Coronary artery (tissue), 2 donors: ENCODE results near the gene ZCCHC18.
"Not testable (repeated sequence)": the region's sequence is repeated elsewhere in the genome, so short reads cannot be mapped to it uniquely, and the experiment has no call there.

Experiments used
- DNase-seq: peaks from one replicate; pipeline ENCODE4 v3.0.0-alpha.2; 2017; ENCODE audit warnings: low spot score
- H3K27ac ChIP-seq, 2 donors: fragments of 200-600 bp; sonication (generic); one replicate each; pipeline ENCODE4 v1.5.1; 2016 to 2019
- H3K4me3 ChIP-seq: fragments of 200-600 bp; sonication (generic); 2 replicates; pipeline ENCODE4 v1.5.1; 2016; ENCODE audit warnings: mild to moderate bottlenecking, moderate library complexity
- TF ChIP-seq, protein P1 (sequence below): fragments of 200-600 bp; sonication (generic); IDR thresholded peaks from one replicate; pipeline ENCODE4 v1.5.1; 2019; ENCODE audit warnings: antibody characterized with exemption

ZCCHC18 gene

DNA sequence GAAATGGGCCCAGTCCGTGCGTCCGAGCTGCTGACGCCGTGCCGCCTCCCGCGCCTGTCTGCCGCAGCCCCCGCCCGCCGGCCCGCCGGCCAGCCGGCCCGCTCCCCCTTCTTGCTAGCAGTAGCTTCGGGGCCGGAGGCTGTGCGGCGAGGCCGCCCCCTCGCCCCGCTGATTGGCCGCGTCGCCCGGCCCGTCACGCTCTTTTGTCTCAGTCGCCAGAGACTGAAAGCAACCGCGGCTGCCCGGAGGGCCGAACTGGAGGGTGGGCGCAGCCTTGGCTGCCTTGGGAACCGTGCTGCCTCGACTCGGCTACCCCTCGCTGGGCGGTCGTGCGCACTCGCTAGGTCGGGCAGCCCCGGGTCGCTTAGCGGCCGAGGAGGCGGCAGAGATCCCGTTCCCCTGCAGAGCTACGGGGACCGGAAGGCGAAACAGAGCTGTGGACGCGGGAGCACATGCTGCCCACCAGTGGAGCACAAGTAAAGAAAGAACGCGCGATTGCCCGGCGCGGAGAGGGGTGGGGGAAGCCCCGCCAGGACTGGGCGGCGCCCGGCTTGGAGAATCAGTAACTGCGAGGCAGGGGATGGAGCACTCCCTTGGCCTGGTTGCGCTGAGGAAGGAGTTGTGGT, at the start of gene ZCCHC18:
TSS of gene ZCCHC18 (plus strand) at position 198 of the 626 bp plus-strand sequence. CDS start 1,589 bp downstream, outside the sequence.
- TF ChIP-seq, protein P1, sequence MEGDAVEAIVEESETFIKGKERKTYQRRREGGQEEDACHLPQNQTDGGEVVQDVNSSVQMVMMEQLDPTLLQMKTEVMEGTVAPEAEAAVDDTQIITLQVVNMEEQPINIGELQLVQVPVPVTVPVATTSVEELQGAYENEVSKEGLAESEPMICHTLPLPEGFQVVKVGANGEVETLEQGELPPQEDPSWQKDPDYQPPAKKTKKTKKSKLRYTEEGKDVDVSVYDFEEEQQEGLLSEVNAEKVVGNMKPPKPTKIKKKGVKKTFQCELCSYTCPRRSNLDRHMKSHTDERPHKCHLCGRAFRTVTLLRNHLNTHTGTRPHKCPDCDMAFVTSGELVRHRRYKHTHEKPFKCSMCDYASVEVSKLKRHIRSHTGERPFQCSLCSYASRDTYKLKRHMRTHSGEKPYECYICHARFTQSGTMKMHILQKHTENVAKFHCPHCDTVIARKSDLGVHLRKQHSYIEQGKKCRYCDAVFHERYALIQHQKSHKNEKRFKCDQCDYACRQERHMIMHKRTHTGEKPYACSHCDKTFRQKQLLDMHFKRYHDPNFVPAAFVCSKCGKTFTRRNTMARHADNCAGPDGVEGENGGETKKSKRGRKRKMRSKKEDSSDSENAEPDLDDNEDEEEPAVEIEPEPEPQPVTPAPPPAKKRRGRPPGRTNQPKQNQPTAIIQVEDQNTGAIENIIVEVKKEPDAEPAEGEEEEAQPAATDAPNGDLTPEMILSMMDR, result no peak
- peak within 1 kb of the TSS; percentile 67 to 88 for H3K27ac ChIP-seq
- peak within 1 kb of the TSS; percentile 81 for H3K4me3 ChIP-seq
- peak; percentile 79 for DNase-seq

- not testable (repeated sequence) for H3K27ac ChIP-seq, H3K4me3 ChIP-seq, DNase-seq
Measured at GRCh38 chrX:104062636-104063035, 49.7 kb upstream of the ZCCHC18 start.

DNA sequence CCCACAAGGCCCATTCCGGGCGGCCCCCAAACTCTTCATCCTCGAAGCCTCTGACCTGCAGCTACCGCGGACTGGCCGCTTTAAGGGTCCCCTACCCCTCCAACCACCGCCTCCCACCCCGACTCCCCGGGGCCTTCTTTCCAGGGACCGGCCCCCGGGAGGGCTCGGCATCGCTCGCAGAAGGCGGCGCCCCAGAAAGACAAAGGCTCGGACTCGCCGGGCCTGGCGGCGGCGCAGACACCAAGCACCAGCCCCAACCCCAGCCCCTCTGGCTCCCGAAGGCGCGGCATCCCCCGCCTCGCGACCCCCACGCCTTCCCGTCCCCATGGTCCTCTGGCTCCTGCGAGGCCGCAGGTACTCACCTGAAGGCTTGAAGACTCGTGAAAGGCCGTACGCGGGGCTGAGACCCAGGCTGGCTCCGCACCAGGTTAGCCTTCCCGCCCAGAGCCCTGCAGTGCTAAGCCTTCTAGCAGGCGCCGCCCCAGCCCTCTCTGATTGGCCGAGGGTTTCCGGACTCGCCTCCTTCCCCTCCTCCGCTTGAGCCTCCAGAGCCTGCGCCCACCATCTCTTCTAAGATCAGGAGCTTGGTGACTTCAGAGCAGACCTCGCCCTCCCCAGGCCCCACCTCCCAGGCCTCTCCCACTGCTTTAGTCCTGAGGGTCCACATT, 36.4 kb upstream of the ZCCHC18 start, which contains the start of gene TMSB15C:
TSS of gene TMSB15C (minus strand) at position 459 of the 668 bp plus-strand sequence.
- H3K4me3 ChIP-seq, H3K27ac ChIP-seq, DNase-seq: not testable (repeated sequence)

GRCh38 chrX:104077854-104078253, 34.5 kb upstream of the ZCCHC18 start:
- not testable (repeated sequence) for H3K4me3 ChIP-seq, H3K27ac ChIP-seq, DNase-seq

GRCh38 chrX:104084063-104084462, 28.3 kb upstream of the ZCCHC18 start:
- TF ChIP-seq, protein P1, result no peak
- no peak for DNase-seq

DNA sequence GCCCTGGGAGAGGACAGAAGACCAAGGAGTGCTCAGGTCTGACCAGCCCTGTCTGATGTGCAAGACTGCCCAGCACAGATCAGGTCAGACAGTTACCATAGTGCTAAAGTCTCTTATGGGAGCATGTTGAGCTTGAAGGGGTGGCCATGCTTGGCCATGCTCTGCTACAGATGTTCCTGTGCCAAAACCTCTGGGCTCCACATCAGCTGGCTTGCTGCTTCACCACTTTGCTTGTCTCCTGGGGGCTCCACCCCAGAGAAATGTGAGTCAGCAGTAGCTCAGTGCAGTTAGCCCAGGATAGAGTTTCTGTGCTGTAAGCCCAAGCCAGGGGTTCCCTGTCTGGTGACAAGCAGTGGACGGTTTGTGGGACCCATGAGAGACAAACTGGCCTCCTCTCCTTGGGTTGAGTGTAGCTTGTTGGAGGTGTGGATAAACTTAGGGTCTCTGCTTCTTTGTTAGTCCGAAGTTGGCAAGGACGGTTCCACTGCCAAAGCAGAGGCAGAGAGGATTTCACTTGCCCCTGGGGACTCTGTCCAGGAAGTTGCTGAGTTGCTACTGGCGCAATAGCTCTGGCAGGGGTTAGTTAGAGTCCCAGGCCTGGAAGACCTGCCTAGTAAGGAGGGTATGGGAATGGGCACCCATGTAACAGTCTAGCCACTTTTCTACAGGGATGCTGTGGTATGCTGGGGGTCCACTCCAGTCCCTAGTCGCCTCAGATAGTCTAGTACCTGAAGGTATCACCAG, 27.6 kb upstream of the ZCCHC18 start:
- no peak overlapping the region for H3K27ac ChIP-seq
- TF ChIP-seq, protein P1, result no peak
- no peak for DNase-seq
- H3K4me3 ChIP-seq, result no peak overlapping the region

More at GRCh38 chrX:104084063-104084462, 28.3 kb upstream of the ZCCHC18 start:
- Histone ChIP-seq H3K4me3 (no peak overlapping the region), H3K27ac (no peak overlapping the region)

DNA sequence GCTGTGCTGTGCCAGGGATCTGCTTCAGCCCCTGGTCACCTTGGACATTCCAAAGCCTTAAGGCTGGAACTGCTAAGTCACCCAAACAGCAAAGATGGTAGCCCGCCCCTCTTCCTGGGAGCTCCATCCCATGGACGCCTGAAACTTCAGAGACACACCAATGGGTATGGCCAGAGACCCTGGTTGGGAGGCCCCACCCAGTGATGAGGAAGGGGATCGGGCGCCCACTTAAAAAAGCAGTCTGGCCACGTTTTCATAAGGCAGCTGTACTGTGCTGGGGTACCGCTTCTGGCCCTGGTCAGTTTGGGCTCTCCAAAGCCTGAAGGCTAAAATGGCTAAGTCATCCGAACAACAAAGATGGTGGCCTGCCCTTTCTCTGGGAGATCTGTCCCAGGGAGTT, 26.8 kb upstream of the ZCCHC18 start:
- TF ChIP-seq, protein P1, result no peak
- no peak overlapping the region for H3K4me3 ChIP-seq
- H3K27ac ChIP-seq, result no peak overlapping the region
- DNase-seq, result no peak

- H3K4me3 ChIP-seq, result no peak overlapping the region
- no peak overlapping the region for H3K27ac ChIP-seq
- DNase-seq, result no peak
- TF ChIP-seq, protein P1, result no peak
Measured at GRCh38 chrX:104085919-104086318, 26.4 kb upstream of the ZCCHC18 start.
